ENCODE data around the gene RS1.

GRCh38 chrX:18596096-18596495 lies 75.8 kb downstream of the RS1 start:
- TF ChIP-seq CTCF (IDR thresholded peaks at IDR 0.05) (no peak), POLR2A (IDR thresholded peaks at IDR 0.05; ENCODE audit: low read depth) (no peak), POLR2AphosphoS5 (IDR thresholded peaks at IDR 0.05) (no peak), EP300 (IDR thresholded peaks at IDR 0.05) (no peak)
